MM.1S (cell line): ENCODE results near the gene KDM7A.

Source experiments
- DNase-seq: peaks from one replicate; pipeline ENCODE4 v3.0.0-alpha.2; 2015
- H2AFZ ChIP-seq: fragments of 300-600 bp; sonication (generic); 2 replicates; pipeline ENCODE4 v1.6.0; 2016; ENCODE audit warnings: antibody characterized with exemption, low read length
- H3F3A ChIP-seq: fragments of 300-600 bp; sonication (generic); 2 replicates; pipeline ENCODE4 v1.6.1; 2016; ENCODE audit warnings: mild to moderate bottlenecking, antibody characterized with exemption, low read length, moderate library complexity, mixed read lengths; ENCODE audit not compliant: insufficient read depth
- H3K27ac ChIP-seq: fragments of 300-600 bp; sonication (generic); 2 replicates; pipeline ENCODE4 v1.5.1; 2016; ENCODE audit warnings: mild to moderate bottlenecking, low read length
- H3K27me3 ChIP-seq: fragments of 300-600 bp; sonication (generic); replicated peaks from 2 replicates; pipeline ENCODE4 v1.6.0; 2016; ENCODE audit warnings: low read length; ENCODE audit not compliant: insufficient read depth
- H3K36me3 ChIP-seq: fragments of 300-600 bp; sonication (generic); replicated peaks from 2 replicates; pipeline ENCODE4 v1.6.1; 2016; ENCODE audit warnings: mild to moderate bottlenecking, low read length, mixed read lengths; ENCODE audit not compliant: insufficient read depth
- H3K4me1 ChIP-seq: fragments of 300-600 bp; sonication (generic); 2 replicates; pipeline ENCODE4 v1.6.1; 2016; ENCODE audit warnings: low read length, mixed read lengths
- H3K4me2 ChIP-seq: fragments of 300-600 bp; sonication (generic); 2 replicates; pipeline ENCODE4 v1.6.0; 2016; ENCODE audit warnings: low read depth, low read length
- H3K4me3 ChIP-seq: fragments of 300-600 bp; sonication (generic); 2 replicates; pipeline ENCODE4 v1.5.1; 2016; ENCODE audit warnings: low read length, mixed read lengths
- H3K79me2 ChIP-seq: fragments of 300-600 bp; sonication (generic); 2 replicates; pipeline ENCODE4 v1.6.1; 2016; ENCODE audit warnings: mixed run types, low read length, mixed read lengths
- H3K9ac ChIP-seq: fragments of 300-600 bp; sonication (generic); 2 replicates; pipeline ENCODE4 v1.6.1; 2016; ENCODE audit warnings: low read length, mixed read lengths
- H3K9me2 ChIP-seq: fragments of 300-600 bp; sonication (generic); replicated peaks from 2 replicates; pipeline ENCODE4 v1.6.1; 2016; ENCODE audit warnings: mild to moderate bottlenecking, low read length, mixed read lengths; ENCODE audit not compliant: insufficient read depth
- H3K9me3 ChIP-seq: fragments of 300-600 bp; sonication (generic); replicated peaks from 2 replicates; pipeline ENCODE4 v1.6.1; 2016; ENCODE audit warnings: mild to moderate bottlenecking, low read length, mixed read lengths; ENCODE audit not compliant: insufficient read depth
- H4K20me1 ChIP-seq: fragments of 300-600 bp; sonication (generic); 2 replicates; pipeline ENCODE4 v1.6.1; 2016; ENCODE audit warnings: mild to moderate bottlenecking, low read length, moderate library complexity, mixed read lengths; ENCODE audit not compliant: insufficient read depth
- CTCF ChIP-seq: fragments of 300-600 bp; sonication (generic); IDR thresholded peaks from 2 replicates; pipeline ENCODE4 v1.5.1; 2016; ENCODE audit warnings: antibody characterized with exemption, low read length, mixed read lengths
- EZH2 ChIP-seq: fragments of 300-600 bp; sonication (generic); optimal IDR thresholded peaks from 2 replicates; pipeline ENCODE3; 2017; ENCODE audit warnings: low read depth, mild to moderate bottlenecking, antibody characterized with exemption, low read length, mixed read lengths
- EZH2phosphoT487 ChIP-seq: fragments of 300-600 bp; sonication (generic); IDR thresholded peaks from 2 replicates; pipeline ENCODE4 v1.6.1; 2018; ENCODE audit warnings: antibody characterized with exemption, low read length

The KDM7A gene

GRCh38 chr7:140142031-140142430, 34.8 kb downstream of the KDM7A start:
- Histone ChIP-seq H3K4me1 (no peaks in the 10 kb centered on the region), H3K36me3 (no peaks in the 10 kb centered on the region), H3K4me2 (no peak overlapping the region), H3K4me3 (no peak overlapping the region), H3F3A (no peaks in the 10 kb centered on the region), H3K27me3 (no peaks in the 10 kb centered on the region), H3K9me2 (no peaks in the 10 kb centered on the region), H3K79me2 (no peaks in the 10 kb centered on the region), H3K27ac (no peak overlapping the region), H4K20me1 (no peaks in the 10 kb centered on the region), H2AFZ (no peak overlapping the region), H3K9ac (no peak overlapping the region), H3K9me3 (no peaks in the 10 kb centered on the region)
- DNase-seq: no peak
- TF ChIP-seq EZH2phosphoT487 (no peak), CTCF (no peak), EZH2 (no peak)

DNA sequence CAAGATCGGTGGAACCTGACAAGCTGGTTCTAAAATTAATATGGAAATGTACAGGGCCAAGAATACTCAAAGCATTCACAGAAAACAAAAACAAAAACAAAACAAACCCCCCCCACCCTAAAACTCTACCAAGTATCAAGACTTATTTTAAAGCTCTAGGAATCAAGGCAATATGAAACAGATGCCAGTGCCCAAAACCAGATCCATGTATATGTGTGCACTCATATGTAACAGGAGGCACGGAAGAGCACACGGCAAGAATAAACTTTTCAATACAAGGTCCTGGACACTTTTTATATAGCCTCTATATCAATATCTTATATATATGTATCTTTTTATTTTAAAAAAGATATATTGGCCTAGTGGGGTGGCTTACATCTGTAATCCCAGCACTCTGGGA, 35.5 kb downstream of the KDM7A start:
- Histone ChIP-seq H3K4me2 (no peak overlapping the region), H3K9ac (no peak overlapping the region), H3K4me1 (no peaks in the 10 kb centered on the region), H3K36me3 (no peaks in the 10 kb centered on the region), H3K4me3 (no peak overlapping the region), H3K79me2 (no peaks in the 10 kb centered on the region), H3K9me2 (no peaks in the 10 kb centered on the region), H3F3A (no peaks in the 10 kb centered on the region), H2AFZ (no peak overlapping the region), H3K9me3 (no peaks in the 10 kb centered on the region), H3K27ac (no peak overlapping the region), H4K20me1 (no peaks in the 10 kb centered on the region), H3K27me3 (no peaks in the 10 kb centered on the region)
- TF ChIP-seq CTCF: no peak
- TF ChIP-seq EZH2phosphoT487: no peak
- TF ChIP-seq EZH2: no peak
- no peak for DNase-seq

DNA sequence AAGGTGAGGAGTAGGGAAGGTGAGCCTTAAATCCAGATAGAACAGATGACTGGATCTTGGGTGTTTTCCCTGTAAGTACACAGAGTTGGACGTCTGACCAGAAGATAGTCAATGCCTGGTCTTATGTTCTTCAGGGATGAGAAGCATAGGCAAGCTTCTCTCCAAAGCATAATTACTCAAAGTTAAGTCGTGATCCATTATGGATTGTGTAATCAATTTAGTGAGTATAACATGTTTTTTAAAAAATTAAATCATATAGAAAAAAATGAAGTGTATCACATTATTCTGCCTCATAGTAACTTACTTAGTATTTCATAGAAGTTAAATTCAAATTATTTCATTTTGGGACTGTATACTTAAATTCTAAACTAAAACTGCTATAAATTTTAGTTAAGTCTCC, 39.7 kb downstream of the KDM7A start:
- no peak for DNase-seq
- Histone ChIP-seq H2AFZ (no peak overlapping the region), H3K27ac (no peak overlapping the region), H3K79me2 (no peaks in the 10 kb centered on the region), H3K4me2 (no peak overlapping the region), H3F3A (no peaks in the 10 kb centered on the region), H4K20me1 (no peaks in the 10 kb centered on the region), H3K36me3 (no peaks in the 10 kb centered on the region), H3K9me2 (no peaks in the 10 kb centered on the region), H3K4me1 (no peaks in the 10 kb centered on the region), H3K4me3 (no peak overlapping the region), H3K9me3 (no peaks in the 10 kb centered on the region), H3K9ac (no peak overlapping the region), H3K27me3 (no peaks in the 10 kb centered on the region)
- TF ChIP-seq EZH2phosphoT487 (no peak), CTCF (no peak), EZH2 (no peak)

DNA sequence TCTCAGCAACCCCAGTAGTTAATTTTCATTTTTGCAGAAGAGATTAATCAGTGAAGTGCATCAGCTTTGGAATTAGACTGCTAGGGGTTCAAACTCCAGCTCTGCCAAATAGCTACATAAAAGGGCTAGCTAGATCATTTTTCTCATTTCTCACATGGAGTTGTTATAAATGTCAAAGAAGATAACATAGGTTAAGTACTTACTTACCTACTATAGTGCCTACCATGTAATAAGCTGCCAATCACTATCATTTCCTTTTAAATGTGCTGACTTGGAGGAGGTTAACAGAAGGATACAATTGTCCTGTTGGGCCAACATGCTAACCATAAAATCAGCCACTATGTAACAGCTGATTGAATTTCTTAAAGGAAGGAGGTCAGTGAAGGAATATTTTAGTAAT, 40.7 kb downstream of the KDM7A start:
- Histone ChIP-seq H2AFZ (no peak overlapping the region), H3K9ac (no peak overlapping the region), H3K9me2 (no peaks in the 10 kb centered on the region), H3K4me1 (no peaks in the 10 kb centered on the region), H4K20me1 (no peaks in the 10 kb centered on the region), H3K79me2 (no peaks in the 10 kb centered on the region), H3K9me3 (no peaks in the 10 kb centered on the region), H3F3A (no peaks in the 10 kb centered on the region), H3K36me3 (no peaks in the 10 kb centered on the region), H3K27ac (no peak overlapping the region), H3K4me3 (no peak overlapping the region), H3K4me2 (no peak overlapping the region), H3K27me3 (no peaks in the 10 kb centered on the region)
- TF ChIP-seq CTCF (no peak), EZH2 (no peak), EZH2phosphoT487 (no peak)
- DNase-seq: no peak
